Ishikawa (cell line): ENCODE results near the gene GRK5.

Experiments
- MAX ChIP-seq: IDR thresholded peaks from 2 replicates; pipeline ENCODE4 v1.6.1; 2012
- REST ChIP-seq: IDR thresholded peaks from 2 replicates; pipeline ENCODE4 v1.6.1; 2012; ENCODE audit warnings: low read depth, mild to moderate bottlenecking

- TF ChIP-seq REST (no peak), MAX (no peak)
These were observed 214.7 kb downstream of the GRK5 start for GRCh38 chr10:119421891-119422681.
